H1 (cell line): ENCODE data around the gene CRYBG1. TPM values are rescaled to one million over a fixed set of nuclear protein-coding genes. Genes with fewer than 3 reads are reported as not detected.

Experiments
- CTCF ChIA-PET: fragments of 300-600 bp; sonication (Branson Sonifier 250); formaldehyde crosslinking; loops from one replicate; lab custom pipeline; 2021; ENCODE audit not compliant: partially characterized antibody; lab: Charles Lee
- POLR2A ChIA-PET: fragments of 300-600 bp; sonication (Branson Sonifier 250); formaldehyde crosslinking; loops from one replicate; lab custom pipeline; 2021; ENCODE audit warnings: inconsistent platforms; ENCODE audit not compliant: partially characterized antibody; lab: Charles Lee
- DNase-seq, 2 experiments: peaks; one replicate each; pipeline versions ENCODE4 v3.0.0 to v3.0.0-alpha.2; 2010 to 2022; ENCODE audit warnings: low spot score in 2 of 2, low read depth in 1 of 2, mixed read lengths in 1 of 2
- FAIRE-seq: peaks from 2 replicates; lab custom pipeline; 2011; peaks lifted over from hg19 to GRCh38; lab: Jason Lieb, UNC
- H2AFZ ChIP-seq: 2 replicates; pipeline ENCODE4 v1.8.1; 2012; ENCODE audit warnings: low read length, inconsistent platforms
- H2AK5ac ChIP-seq: 2 replicates; pipeline ENCODE4 v1.6.1; 2013; ENCODE audit warnings: low read depth, low read length
- H2BK120ac ChIP-seq: replicated peaks from 2 replicates; pipeline ENCODE3; 2013; ENCODE audit warnings: low read depth, low read length, inconsistent platforms
- H2BK12ac ChIP-seq: 2 replicates; pipeline ENCODE4 v1.6.1; 2013; ENCODE audit warnings: low read depth, low read length
- H2BK15ac ChIP-seq: 2 replicates; pipeline ENCODE4 v1.6.1; 2013; ENCODE audit warnings: low read length
- H2BK20ac ChIP-seq: 2 replicates; pipeline ENCODE4 v1.6.1; 2013; ENCODE audit warnings: low read length
- H2BK5ac ChIP-seq: 2 replicates; pipeline ENCODE4 v1.6.1; 2013; ENCODE audit warnings: low read depth, low read length
- H3K14ac ChIP-seq: 2 replicates; pipeline ENCODE4 v1.6.1; 2013; ENCODE audit warnings: inconsistent platforms; ENCODE audit not compliant: insufficient read length
- H3K18ac ChIP-seq: 2 replicates; pipeline ENCODE4 v1.6.1; 2013; ENCODE audit warnings: low read length; ENCODE audit errors: extremely low read depth
- H3K23ac ChIP-seq: 2 replicates; pipeline ENCODE4 v1.6.1; 2013; ENCODE audit warnings: inconsistent platforms; ENCODE audit not compliant: insufficient read length
- H3K23me2 ChIP-seq: 2 replicates; pipeline ENCODE4 v1.6.1; 2013; ENCODE audit warnings: low read depth, low read length
- H3K27ac ChIP-seq: 2 replicates; pipeline ENCODE4 v1.6.1; 2011; ENCODE audit warnings: low read depth, low read length, inconsistent platforms
- H3K27me3 ChIP-seq, 4 experiments: replicated peaks in 1 of 4; 1 replicate in 1 of 4; 2 replicates in 3 of 4; pipeline versions ENCODE4 v1.6.1 to v1.8.1; 2011 to 2013; ENCODE audit warnings: low read length in 3 of 4, mild to moderate bottlenecking in 3 of 4, inconsistent platforms in 2 of 4, mixed read lengths in 2 of 4, moderate library complexity in 1 of 4; ENCODE audit not compliant: control insufficient read depth in 3 of 4, insufficient read depth in 3 of 4; ENCODE audit errors: extremely low read depth in 1 of 4
- H3K36me3 ChIP-seq, 4 experiments: 2 replicates each; pipeline versions ENCODE4 v1.6.1 to v1.8.1; 2011 to 2013; ENCODE audit warnings: mild to moderate bottlenecking in 4 of 4, low read length in 3 of 4, moderate library complexity in 2 of 4, control low read depth in 1 of 4, inconsistent platforms in 1 of 4; ENCODE audit not compliant: insufficient read depth in 4 of 4, control insufficient read depth in 2 of 4
- H3K4ac ChIP-seq: replicated peaks from 2 replicates; pipeline ENCODE3; 2013; ENCODE audit warnings: low read length, low read depth, mixed read lengths, inconsistent platforms; ENCODE audit not compliant: insufficient read length
- H3K4me1 ChIP-seq, 4 experiments: replicated peaks in 1 of 4; 1 replicate in 1 of 4; 2 replicates in 3 of 4; pipeline versions ENCODE4 v1.6.1 to v1.8.1; 2011 to 2013; ENCODE audit warnings: low read length in 3 of 4, inconsistent platforms in 2 of 4, mixed read lengths in 1 of 4; ENCODE audit not compliant: insufficient read depth in 4 of 4, control insufficient read depth in 3 of 4
- H3K4me2 ChIP-seq, 2 experiments: 2 replicates each; pipeline versions ENCODE4 v1.6.1 to v1.8.1; 2011 to 2013; ENCODE audit warnings: low read depth in 2 of 2, low read length in 2 of 2, control low read depth in 1 of 2, inconsistent platforms in 1 of 2, mild to moderate bottlenecking in 1 of 2; ENCODE audit not compliant: insufficient read depth in 1 of 2
- H3K4me3 ChIP-seq, 4 experiments: fragments of 200-600, 300-600 bp in 1 of 4; sonication (generic), shearing (Covaris generic), sonication (Bioruptor Twin) in 1 of 4; 2 replicates each; pipeline versions ENCODE4 v1.5.1 to v1.8.1; 2011 to 2016; ENCODE audit warnings: low read length in 4 of 4, low read depth in 3 of 4, control low read depth in 2 of 4, inconsistent platforms in 2 of 4, mild to moderate bottlenecking in 2 of 4, mixed read lengths in 1 of 4, moderate library complexity in 1 of 4; ENCODE audit not compliant: insufficient read depth in 2 of 4; ENCODE audit errors: extremely low read depth in 1 of 4
- H3K56ac ChIP-seq: replicated peaks from 2 replicates; pipeline ENCODE3; 2013; ENCODE audit warnings: low read depth, mild to moderate bottlenecking, mixed read lengths, low read length, inconsistent platforms; ENCODE audit not compliant: insufficient read length
- H3K79me1 ChIP-seq: 2 replicates; pipeline ENCODE4 v1.6.1; 2013; ENCODE audit warnings: low read depth, low read length, control low read depth
- H3K79me2 ChIP-seq, 2 experiments: 2 replicates each; pipeline versions ENCODE4 v1.6.1 to v1.8.1; 2012 to 2013; ENCODE audit warnings: low read length in 2 of 2, mild to moderate bottlenecking in 2 of 2, inconsistent platforms in 1 of 2; ENCODE audit not compliant: insufficient read depth in 2 of 2, control insufficient read depth in 1 of 2
- H3K9ac ChIP-seq, 4 experiments: replicated peaks in 1 of 4; 1 replicate in 1 of 4; 2 replicates in 3 of 4; pipeline versions ENCODE4 v1.6.1 to v1.8.1; 2011 to 2013; ENCODE audit warnings: low read depth in 3 of 4, low read length in 3 of 4, control low read depth in 2 of 4, mild to moderate bottlenecking in 2 of 4, moderate library complexity in 2 of 4, inconsistent platforms in 1 of 4; ENCODE audit errors: extremely low read depth in 1 of 4
- H3K9me3 ChIP-seq, 2 experiments: 2 replicates each; pipeline versions ENCODE4 v1.6.1 to v1.8.1; 2012 to 2013; ENCODE audit warnings: mild to moderate bottlenecking in 2 of 2, moderate library complexity in 2 of 2, control low read depth in 1 of 2, inconsistent platforms in 1 of 2, low read depth in 1 of 2, low read length in 1 of 2, mixed read lengths in 1 of 2; ENCODE audit not compliant: insufficient read depth in 2 of 2
- H4K20me1 ChIP-seq, 2 experiments: replicated peaks in 1 of 2; 2 replicates each; pipeline versions ENCODE3 to v1.8.1; 2011 to 2013; ENCODE audit warnings: inconsistent platforms in 2 of 2, low read length in 2 of 2, mild to moderate bottlenecking in 1 of 2; ENCODE audit not compliant: insufficient read depth in 2 of 2, control insufficient read depth in 1 of 2
- H4K5ac ChIP-seq: 2 replicates; pipeline ENCODE4 v1.6.1; 2013; ENCODE audit warnings: low read length, low read depth, mixed read lengths, inconsistent platforms; ENCODE audit not compliant: insufficient read length
- H4K8ac ChIP-seq: 2 replicates; pipeline ENCODE4 v1.8.0; 2013; ENCODE audit warnings: mild to moderate bottlenecking, moderate library complexity, low read length, inconsistent platforms; ENCODE audit not compliant: insufficient read depth; ENCODE audit errors: extremely low read depth
- H4K91ac ChIP-seq: replicated peaks from 2 replicates; pipeline ENCODE3; 2013; ENCODE audit warnings: low read length, mixed read lengths, inconsistent platforms; ENCODE audit not compliant: insufficient read length
- CEBPB ChIP-seq: IDR thresholded peaks from 2 replicates; pipeline ENCODE4 v1.6.1; 2012; ENCODE audit warnings: low read depth, low read length
- CTCF ChIP-seq, 3 experiments: IDR thresholded peaks; 1 replicate in 2 of 3; 2 replicates in 1 of 3; pipeline versions ENCODE4 v1.5.1 to v1.6.1; 2011; ENCODE audit warnings: low read length in 3 of 3, mild to moderate bottlenecking in 3 of 3, inconsistent platforms in 2 of 3, low read depth in 1 of 3, moderate library complexity in 1 of 3; ENCODE audit not compliant: insufficient read depth in 1 of 3; ENCODE audit errors: control extremely low read depth in 1 of 3
- JUN ChIP-seq: IDR thresholded peaks from 2 replicates; pipeline ENCODE4 v1.6.1; 2011; ENCODE audit warnings: low read depth, mild to moderate bottlenecking, improper control_type of control experiment, low read length
- RAD21 ChIP-seq, 2 experiments: IDR thresholded peaks in 1 of 2; conservative IDR thresholded peaks in 1 of 2; 2 replicates each; pipeline ENCODE4 v1.6.1; 2011; ENCODE audit warnings: low read depth in 2 of 2, low read length in 2 of 2, improper control_type of control experiment in 1 of 2, inconsistent platforms in 1 of 2, mild to moderate bottlenecking in 1 of 2, moderate library complexity in 1 of 2
- WGBS, 2 experiments: shearing (Covaris generic) in 1 of 2; methylation state at CpG; one replicate each; pipeline versions ENCODE4 v1.1.6 to v1.1.7; 2013 to 2015; ENCODE audit warnings: low lambda C conversion rate in 2 of 2, mixed read lengths in 2 of 2, inconsistent platforms in 1 of 2, low coverage in 1 of 2, missing lambda C conversion rate in 1 of 2; ENCODE audit not compliant: insufficient replicate concordance in 2 of 2, insufficient coverage in 1 of 2, insufficient read length in 1 of 2; ENCODE audit errors: extremely low coverage in 1 of 2, missing lambda C conversion rate in 1 of 2; 5-methylcytosine and 5-hydroxymethylcytosine counted together
- polyA plus RNA-seq, 7 experiments: library from polyadenylated mRNA; depleted of rRNA in 3 of 7; stranded (reverse) in 5 of 7; unstranded in 2 of 7; fragments of >200 nt in 5 of 7; fragments of 200-250 nt in 2 of 7; gene quantifications; 1 replicate in 5 of 7; 2 replicates in 1 of 7; 4 replicates in 1 of 7; pipeline versions ENCODE4 v1.2.1 to v1.2.3, GENCODE V29; 2011 to 2013; ENCODE audit warnings: missing spikeins in 2 of 7, mixed read lengths in 2 of 7
- total RNA-seq: library from RNA; stranded (reverse); fragmentation: NEBNext Ultra II Directional; extraction: Animal tissue kit (Norgen Biotek cat#: 25700); gene quantifications from 2 replicates; pipeline ENCODE4 v1.2.1, GENCODE V29; 2021

Gene CRYBG1
- total and polyA plus RNA-seq, 2 of the 8 experiments (the other 6 are each of a cell fraction or from before 2014, with no cell fraction given): 2.2 to 11.6 TPM

DNA sequence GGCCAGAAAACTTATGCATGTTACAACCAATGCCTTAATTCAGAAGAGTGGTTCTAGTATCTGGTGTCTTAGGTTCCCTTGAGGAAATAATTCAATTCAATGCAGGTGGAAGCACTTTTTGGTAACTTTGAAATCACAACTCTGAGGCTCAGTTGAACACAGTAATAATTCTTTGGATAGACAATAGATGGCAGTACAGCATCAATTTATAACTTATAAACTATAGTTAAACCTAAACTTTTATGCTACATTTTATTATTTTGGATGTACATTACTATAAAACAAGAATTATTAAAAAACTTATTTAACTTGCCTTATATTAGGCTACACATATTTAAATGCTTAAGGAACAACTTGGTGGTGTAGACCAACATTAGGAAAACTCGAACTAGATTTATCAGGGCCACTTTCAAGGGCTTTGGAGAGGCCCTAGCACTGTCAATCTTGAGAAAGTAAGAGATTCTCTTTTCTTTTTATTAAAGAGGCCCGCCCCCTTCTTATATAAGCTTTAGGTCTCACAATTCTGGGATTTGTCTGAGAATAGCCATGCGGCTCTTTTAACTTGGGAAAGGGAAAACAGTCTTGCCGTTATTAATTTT, 85.9 kb downstream of the CRYBG1 start:
- H3K4me1 ChIP-seq: peaks cover 0 to 3% (median 0%) of the 10 kb centered on the region in 4 experiments; a peak in 1 of 7 replicates
- no peak overlapping the region for H3K9ac ChIP-seq
- ChIA-PET CTCF (interaction anchor here (0.8 to 4.3 kb wide), 7 partner anchors 99 to 238 kb away, joined by 3 to 37 read pairs (median 4); no protein-coding TSS in a partner anchor), POLR2A (no interaction called here)
- no peak overlapping the region for H2BK5ac ChIP-seq
- H2BK15ac ChIP-seq: no peak overlapping the region
- H4K20me1 ChIP-seq: no peaks in the 10 kb centered on the region
- no peak overlapping the region for H2BK20ac ChIP-seq
- H2BK12ac ChIP-seq: no peak overlapping the region
- H3K23me2 ChIP-seq: no peaks in the 10 kb centered on the region
- TF ChIP-seq JUN: no peak
- TF ChIP-seq CEBPB: no peak
- TF ChIP-seq CTCF (IDR thresholded peaks at IDR 0.05; ENCODE audit: control extremely low read depth in 1 of 3, insufficient read depth in 1 of 3, low read depth in 1 of 3, low read length in 3 of 3): peak in 2 of 3 experiments; percentile 14 to 21; a peak in 2 of 4 replicates
- TF ChIP-seq RAD21 (IDR thresholded peaks at IDR 0.05 in 1 of 2, conservative IDR thresholded peaks at IDR 0.05 in 1 of 2; ENCODE audit: low read depth in 2 of 2, low read length in 2 of 2): peak; percentile 41 to 52
- H3K27me3 ChIP-seq: no peaks in the 10 kb centered on the region
- H3K4ac ChIP-seq: no peak overlapping the region
- no peak overlapping the region for H3K56ac ChIP-seq
- no peak overlapping the region for H3K18ac ChIP-seq
- FAIRE-seq (no peak), DNase-seq (no peak)
- no peak overlapping the region for H4K5ac ChIP-seq
- no peaks in the 10 kb centered on the region for H3K9me3 ChIP-seq
- no peak overlapping the region for H3K27ac ChIP-seq
- H2AFZ ChIP-seq: no peak overlapping the region
- 56% methylated on average over 4 of the region's 4 CpGs; no CpG with 5 or more reads in 1 of the 2 experiments for WGBS, 2 experiments
- H4K91ac ChIP-seq: no peak overlapping the region
- no peaks in the 10 kb centered on the region for H3K36me3 ChIP-seq
- no peak overlapping the region for H4K8ac ChIP-seq
- H3K79me2 ChIP-seq: no peaks in the 10 kb centered on the region
- H3K4me3 ChIP-seq: no peak overlapping the region
- H3K79me1 ChIP-seq: no peaks in the 10 kb centered on the region
- H3K4me2 ChIP-seq: no peak overlapping the region
- H2BK120ac ChIP-seq: no peak overlapping the region
- H2AK5ac ChIP-seq: no peak overlapping the region
- no peak overlapping the region for H3K23ac ChIP-seq
- no peak overlapping the region for H3K14ac ChIP-seq
